ENCODE measurements around the gene GLIS1.

GLIS1 gene

DNA sequence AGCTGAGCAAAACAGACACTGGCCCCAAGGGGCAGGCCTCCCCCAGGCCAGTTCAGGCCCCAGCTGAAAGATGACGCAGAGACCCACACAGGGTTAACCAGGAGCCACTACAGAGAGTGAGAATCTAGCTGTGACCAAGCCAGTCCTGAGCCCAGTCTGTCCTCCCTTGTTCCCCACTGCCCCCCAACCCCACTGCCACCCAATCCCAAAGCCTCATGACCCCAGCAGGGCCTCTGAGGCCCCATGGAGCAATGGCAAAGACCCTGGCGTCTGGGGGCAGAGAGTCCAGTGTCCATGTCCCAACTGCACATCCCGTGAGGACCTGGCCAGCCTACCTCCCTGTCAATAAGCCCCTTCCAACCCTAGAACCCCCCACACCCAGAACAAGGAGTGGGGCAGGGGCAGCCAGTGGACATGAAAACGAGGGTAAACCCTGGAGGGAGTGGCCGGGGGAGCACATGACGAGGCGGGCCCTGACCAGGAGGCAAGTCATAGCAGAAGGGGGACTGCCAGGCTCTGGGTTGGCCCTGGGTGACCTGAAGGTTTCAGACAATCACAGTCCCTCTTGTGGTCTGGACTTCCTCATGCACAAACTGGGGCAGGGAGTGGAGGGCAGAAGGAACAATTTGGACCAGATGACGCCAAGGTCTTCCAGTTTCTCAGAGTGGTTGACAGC lies 100.5 kb downstream of the GLIS1 start:
- DNase-seq (ENCODE audit: low read depth in 2 of 2) = no peak

DNA sequence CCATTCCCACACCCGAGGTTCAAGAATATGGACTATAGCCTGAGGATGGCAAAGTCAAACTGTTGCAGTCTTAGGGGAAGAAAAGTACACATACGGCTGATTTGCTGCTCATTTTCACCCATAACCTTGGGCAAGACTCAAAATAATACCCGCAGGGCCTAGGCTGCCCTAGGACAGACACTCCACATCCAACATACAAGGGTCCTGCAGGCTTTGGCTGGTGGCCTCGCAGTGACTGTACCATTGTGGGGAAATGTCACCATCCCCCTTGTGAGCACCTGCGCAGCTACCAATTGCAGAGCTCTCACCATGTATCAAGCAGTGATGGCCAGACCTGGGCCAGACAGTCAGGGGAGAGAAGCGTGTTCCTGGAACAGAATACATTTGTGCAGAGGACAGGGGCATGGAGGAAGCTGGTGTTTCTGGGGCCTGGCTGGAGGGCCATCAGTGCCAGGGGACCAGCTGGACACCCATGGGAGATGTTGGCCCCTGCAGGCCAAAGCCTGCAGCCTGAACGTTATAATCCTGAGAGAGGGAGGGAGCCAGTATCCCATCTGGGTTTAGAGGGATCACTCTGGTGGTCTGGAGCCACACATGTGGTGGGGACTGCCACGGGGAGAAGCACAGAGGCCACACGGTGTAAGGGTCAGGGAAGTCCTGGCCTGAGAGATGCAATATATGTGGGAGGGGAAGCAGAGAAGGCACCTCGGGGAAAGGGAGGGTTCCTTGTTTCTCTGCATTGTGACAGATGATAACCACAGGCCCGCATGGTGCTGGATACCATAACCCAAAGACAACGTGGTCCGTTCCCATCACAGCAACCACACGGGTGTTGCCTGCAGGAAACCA lies 101.2 kb downstream of the GLIS1 start:
- DNase-seq (ENCODE audit: low read depth in 2 of 2) = no peak

DNA sequence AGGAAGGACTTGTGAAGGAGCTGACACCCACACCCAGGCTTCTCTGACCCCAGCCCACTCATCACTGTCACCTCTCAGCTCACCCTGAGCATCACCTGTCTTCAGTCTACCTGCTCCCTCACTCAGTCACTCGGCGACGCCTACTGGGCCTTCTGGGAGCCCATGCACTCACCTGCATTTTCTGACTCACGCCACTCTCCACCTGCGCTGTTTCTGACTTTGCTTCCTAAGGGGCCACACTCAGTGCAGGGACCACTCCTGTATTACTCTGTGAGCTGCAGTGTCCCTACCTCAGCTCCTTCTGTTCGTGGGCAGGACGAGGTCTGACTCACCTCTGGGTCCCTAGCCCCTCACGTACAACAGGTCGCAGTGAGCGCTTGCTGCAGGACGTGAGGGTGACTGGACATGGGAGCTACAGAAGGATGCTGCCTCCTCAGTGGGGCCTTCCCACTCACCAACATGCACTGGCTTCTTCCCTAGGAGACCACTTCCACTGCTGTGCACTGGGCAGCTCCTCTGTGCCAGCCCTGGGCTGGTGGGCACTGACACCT lies 102.3 kb downstream of the GLIS1 start:
- DNase-seq (ENCODE audit: low read depth in 2 of 2) = no peak

DNA sequence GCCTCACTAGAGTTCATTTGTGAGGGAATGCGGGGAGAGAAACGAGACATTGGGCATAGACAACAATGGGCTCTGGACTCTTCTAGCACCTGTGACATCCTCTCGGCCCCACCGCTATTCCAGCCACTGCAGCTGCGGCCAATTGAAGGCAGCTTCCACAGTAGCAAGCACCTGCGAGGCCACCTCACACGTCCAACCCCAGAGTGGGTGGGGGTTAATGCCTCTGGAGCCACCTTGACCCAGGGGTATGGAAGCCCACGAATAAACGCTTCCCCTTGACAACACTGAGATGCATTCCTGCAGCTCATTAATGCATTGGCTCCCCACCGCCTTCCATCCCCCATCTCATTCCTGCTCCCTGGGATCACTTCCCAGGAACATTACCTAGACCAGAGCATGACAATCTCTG lies 104.4 kb downstream of the GLIS1 start:
- DNase-seq (ENCODE audit: low read depth in 2 of 2) = no peak

DNA sequence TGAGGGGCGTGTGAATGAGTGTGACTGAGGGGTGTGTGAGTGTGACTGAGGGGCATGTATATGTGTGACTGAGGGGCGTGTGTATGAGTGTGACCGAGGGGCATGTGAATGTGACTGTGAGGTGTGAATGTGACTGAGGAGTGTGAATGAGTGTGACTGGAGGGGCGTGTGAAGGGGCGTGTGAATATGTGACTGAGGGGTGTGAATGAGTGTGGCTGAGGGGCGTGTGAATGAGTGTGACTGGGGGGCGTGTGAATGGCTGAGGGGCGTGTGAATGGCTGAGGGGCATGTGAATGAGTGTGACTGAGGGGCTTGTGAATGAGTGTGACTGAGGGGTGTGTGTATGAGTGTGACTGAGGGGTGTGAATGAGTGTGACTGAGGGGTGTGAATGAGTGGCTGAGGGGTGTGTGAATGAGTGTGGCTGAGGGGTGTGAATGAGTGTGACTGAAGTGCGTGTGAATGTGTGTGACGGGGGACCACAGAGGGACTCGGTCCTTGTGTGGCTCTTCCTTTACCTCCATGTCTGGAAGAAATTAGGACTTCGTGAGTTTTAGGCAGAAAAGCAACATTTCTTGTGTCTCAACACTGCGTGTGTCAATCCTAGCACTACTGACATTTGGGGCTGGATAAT lies 105.8 kb downstream of the GLIS1 start:
- DNase-seq (ENCODE audit: low read depth in 2 of 2) = no peak

DNA sequence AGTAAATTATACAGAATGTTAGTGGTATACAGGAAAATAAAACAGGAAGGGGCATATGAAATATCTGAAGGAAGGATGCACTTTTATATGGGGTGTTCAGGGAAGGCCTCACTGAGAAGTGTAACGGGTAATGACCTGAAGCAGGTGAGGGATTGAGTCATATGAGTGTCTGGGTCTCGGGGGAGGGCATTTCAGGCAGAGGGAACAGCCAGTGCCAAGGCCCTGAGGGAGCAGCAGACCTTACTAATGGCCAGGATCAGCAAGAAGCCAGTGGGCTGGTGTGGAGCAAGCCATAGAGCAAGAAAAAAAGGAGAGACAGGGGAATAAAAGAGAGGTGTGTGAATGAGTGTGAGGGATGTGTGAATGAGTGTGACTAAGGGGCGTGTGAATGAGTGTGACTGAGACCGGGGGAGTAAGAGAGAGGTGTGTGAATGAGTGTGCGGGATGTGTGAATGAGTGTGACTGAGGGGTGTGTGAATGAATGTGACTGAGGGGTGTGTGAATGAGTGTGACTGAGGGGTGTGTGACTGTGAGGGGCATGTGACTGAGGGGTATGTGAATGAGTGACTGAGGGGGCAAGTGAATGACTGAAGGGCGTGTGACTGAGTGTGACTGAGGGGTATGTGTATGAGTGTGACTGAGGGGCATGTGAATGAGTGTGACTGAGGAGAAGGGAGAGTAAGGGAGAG lies 107.2 kb downstream of the GLIS1 start:
- DNase-seq (ENCODE audit: low read depth in 2 of 2) = no peak

DNA sequence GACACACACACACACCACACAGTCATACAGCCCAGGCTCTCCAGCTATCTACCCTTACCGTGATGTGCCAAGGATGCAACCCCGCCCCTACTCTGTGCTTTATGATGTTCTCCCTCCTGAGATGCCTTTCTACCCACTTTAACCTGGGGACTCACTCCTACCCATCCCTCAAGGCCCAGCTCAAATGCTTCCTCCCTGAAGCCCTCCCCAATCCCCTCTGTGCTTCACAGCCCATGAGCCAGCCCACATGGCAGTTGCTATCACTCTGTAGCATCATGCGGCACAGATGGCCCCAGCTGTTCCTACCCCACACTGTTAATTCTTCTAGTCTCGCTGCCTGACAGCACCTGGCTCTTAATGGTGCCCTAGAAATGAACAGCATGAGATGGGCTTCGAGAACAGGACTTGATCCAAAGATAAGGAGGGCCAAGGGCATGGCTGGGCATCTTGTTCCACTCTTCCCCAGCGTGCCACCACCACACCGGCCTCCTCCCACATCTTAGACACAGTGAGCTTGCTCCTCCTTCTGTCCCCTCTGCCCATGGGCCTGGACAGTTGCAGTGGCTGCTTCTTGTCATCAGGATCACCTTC lies 109.8 kb downstream of the GLIS1 start:
- no peak for DNase-seq (ENCODE audit: low read depth in 2 of 2)

DNA sequence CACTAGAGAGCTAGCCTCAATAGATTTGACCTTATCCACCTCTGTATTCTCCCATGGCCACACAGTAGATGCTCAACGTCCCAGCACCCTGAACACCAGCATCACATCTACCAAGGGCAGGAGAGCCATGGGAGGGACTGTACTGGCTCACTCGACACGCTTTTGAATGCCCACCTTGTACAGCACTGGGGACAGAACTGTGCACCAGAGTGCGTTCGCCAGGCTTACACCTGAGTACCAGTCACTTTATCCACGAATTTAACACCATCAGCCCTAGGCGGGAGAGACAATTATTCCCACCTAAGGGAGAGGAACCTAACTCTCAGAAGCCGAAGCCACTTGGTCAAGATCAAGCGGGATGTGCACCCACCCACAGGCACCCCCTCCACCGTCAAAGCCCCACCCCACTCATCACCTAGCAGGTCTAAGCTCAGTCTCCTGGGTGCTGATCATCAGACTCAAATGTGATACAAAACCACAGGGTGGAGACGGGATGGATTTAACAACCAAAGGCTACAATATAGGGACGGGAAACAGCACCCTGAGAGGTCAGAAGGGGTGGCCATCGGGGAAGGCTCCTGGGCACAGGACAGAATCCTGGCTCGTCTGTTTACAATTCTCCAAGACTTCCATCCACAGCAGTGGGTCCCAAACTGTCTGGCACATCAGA lies 110.5 kb downstream of the GLIS1 start:
- DNase-seq (ENCODE audit: low read depth in 2 of 2) = no peak

DNA sequence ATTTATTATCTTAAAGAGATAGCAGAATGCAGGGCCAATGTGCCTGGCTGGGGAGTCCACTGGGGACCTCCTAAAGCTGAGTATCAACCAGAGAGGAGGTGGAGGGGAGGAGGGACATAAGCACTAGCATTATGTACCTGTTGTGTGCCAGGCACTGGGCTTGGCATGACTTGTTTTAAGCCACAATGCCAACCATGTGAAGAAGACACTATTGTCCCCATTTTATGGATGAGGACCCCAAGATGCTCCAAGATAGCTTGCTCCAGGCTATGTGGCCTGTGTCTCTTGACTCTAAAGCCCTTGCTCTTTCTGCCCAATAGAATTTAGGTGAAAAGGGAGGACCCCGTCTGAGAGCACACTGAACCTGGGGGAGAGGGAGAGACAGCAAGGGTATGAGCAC lies 111.3 kb downstream of the GLIS1 start:
- DNase-seq (ENCODE audit: low read depth in 2 of 2) = no peak

DNA sequence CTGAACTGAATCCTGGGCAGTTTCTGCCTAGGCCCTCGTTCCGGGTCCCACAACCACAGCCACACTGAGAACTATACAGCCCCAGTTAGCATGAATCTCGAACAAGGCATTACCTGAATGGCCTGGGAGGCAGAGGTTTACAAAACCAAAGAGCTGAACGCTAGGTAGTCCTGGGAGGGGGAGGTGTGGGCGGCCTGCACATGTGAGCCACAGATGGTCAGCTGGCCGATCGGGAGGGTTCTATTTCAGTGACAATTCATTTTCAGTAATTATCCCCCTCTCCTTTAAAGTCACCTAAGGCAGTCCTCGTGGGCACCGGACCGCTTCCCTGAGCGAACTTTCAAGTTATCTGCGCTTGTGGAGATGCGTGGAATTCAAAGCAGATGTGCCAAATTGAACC lies 111.9 kb downstream of the GLIS1 start:
- DNase-seq (ENCODE audit: low read depth in 2 of 2) = no peak

DNA sequence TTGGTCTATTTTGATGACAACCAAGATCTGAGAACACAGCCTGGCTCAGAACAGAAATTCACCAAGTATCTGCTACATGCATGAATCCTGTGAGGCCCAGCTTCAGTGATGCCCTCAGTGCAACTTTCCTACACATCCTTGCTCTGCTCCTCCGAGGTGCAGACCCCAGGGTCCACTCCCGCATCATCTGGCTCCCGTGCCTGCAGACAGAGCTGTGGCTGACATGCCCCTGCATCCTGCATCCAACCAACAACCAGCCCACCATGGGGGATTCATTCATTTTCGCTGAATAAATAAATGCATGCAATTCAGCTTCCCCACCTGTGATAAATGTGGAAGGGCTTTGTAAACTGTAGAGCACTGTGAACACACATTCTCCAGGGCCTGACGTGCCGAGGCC lies 112.3 kb downstream of the GLIS1 start:
- no peak for DNase-seq (ENCODE audit: low read depth in 2 of 2)

DNA sequence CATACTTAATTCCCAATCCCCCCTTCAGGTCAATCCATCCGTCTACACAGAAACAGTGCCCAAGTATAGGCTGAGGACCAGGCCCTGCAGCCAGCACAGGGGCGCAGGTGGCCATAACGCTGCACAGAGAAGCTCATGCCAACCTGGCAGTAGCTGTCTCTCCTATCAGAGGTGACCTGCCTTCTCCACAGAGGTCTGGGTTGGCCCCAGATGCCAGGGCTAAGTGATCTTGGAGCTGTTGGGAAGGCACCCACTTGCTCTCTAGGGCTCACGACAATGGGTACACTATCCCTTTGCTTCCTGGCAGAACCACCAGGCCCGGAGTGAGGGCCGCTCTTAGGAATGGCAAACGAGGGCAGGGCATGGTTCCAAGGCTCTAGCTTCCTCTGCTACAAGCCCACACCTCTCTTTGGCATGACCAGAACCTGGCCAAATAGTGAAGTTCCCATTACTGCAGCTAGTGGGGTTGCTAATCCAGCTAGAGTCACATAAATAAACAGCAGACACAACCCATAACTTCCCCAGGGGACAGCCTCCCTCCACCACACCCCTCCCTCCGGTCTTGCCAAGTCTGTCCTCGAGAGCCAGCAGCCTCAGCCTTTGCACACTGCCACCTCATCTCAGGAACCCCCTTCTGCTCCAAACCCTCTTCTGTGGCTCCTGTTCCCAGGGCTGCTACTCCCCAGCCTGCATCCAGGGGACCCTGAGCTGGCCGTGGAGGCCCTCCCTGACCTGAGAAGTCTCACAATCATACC lies 113.0 kb downstream of the GLIS1 start:
- DNase-seq (ENCODE audit: low read depth in 2 of 2) = no peak

DNA sequence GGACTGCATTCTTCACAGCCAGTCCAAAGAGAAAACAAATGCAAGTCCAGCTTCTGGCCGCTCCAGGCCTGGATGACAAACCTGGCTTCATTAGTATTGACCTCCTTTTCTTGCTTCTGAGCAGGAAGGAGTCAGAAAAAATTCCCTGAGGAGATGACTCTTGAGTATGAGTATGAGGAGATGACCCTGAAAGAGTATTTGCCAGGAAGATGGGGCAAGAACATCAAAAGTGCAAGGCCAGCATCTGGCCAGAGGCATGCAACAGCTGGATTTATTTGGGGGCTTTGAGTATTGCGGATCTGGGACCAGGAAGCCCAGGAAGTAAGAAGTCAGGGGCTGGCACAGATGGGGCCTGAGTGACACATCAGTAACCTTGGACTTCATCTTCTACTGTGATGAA lies 113.9 kb downstream of the GLIS1 start:
- no peak for DNase-seq (ENCODE audit: low read depth in 2 of 2)

DNA sequence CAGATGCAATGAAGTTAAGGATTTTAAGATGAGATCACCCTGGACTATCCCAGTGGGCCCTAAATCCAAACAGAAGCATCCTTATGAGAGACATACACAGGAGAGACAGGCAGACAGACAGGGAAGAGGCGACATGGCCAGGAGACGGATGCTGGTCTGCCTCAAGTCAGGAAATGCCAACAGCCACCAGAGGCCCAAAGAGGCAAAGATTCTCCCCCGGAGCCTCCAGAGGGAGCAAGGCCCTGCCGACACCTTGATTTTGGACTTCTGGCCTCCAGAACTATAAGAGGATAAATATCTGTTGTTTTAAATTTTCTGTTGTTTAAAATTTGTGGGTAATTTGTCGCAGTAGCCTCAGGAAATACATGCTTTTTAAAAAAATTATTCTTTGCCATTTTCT lies 116.4 kb downstream of the GLIS1 start:
- no peak for DNase-seq (ENCODE audit: low read depth in 2 of 2)

DNA sequence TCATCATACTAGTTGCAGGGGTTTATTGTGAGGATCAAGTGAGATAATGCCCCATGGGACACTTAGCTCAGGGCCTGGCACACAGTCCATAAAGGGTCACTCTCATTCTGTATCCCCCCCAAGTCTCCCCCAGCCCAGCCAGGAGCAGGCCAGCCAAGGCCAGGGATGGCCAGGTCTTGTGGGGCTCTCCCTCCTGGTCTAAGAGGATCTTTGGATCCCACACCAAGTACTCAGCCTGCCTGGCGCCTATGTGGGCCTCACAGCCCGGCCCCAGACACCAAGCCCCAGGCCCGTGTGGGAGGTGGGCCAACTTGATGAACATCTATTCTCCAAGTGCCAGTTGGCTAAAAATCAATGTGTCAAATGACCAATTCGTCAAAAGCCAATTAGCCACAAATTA lies 117.8 kb downstream of the GLIS1 start:
- no peak for DNase-seq (ENCODE audit: low read depth in 2 of 2)

DNA sequence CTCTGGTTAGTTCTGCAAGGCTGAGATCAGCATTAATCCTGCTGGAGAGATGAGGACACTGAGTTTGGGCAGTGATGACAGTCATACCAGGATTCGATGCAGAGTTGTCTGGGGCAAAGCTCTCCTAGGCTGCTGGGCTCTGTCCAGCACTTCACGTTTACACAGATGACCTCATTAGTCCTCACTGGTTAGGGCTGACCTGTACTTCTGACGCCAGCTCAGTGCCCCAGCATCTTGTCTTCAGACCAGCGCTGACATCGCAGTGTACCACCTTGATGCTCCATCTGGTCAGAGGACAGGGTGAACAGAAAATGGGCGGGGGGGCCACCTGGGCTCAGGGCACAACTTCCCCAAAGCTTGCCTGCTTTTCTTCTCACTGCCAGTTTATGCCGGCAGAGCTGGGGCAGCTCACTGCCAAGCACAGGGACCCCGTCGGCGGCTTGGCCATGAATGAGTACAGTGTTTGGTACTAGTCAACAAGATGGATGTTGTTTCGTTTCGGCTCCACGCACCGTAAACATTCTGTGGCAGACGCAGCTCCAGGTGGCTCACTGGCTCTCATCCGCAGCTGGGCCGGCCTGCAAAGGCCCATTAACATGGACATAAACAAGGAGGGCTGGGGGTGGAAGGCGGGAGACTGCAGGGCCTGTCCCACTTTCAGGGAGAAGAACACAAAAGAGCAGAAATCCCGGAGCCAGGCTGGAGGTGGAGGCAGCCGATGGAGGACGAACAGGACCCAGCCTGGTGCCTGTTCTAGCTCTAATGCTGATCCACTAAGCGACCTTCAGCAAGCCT lies 118.7 kb downstream of the GLIS1 start:
- DNase-seq (ENCODE audit: low read depth in 2 of 2) = no peak

DNA sequence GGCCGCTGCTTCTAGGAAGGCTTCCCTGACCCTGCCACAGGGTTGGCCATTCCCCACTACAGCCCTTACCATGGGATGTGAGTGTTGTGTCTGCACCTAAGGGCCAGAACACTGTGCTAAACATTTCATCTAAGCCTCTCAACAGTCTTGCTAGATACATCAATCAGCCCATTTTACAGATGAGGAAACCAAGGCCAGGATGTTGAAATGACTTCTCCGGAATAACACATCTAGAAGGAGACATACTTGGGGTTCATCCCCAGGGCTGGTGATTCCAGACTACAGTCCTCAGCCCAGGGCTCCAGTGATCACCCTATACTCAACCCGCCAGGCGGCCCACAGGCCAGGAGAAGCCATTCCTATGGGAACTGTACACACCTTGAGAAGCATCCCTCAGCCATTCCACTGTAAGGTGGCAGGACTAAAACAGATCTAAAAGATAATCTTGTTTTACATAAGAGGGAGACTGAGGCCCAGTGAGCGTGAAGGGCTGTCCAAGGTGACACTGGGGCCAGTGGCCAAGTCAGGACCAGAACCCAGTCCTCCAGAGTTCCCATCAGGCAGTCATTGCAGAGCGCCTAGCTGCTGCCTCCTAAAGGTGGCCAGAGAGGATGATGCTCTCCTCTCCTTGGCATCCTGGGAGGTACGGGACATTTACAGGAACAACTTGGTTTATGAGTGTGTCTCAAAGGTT lies 119.5 kb downstream of the GLIS1 start:
- no peak for DNase-seq (ENCODE audit: low read depth in 2 of 2)

DNA sequence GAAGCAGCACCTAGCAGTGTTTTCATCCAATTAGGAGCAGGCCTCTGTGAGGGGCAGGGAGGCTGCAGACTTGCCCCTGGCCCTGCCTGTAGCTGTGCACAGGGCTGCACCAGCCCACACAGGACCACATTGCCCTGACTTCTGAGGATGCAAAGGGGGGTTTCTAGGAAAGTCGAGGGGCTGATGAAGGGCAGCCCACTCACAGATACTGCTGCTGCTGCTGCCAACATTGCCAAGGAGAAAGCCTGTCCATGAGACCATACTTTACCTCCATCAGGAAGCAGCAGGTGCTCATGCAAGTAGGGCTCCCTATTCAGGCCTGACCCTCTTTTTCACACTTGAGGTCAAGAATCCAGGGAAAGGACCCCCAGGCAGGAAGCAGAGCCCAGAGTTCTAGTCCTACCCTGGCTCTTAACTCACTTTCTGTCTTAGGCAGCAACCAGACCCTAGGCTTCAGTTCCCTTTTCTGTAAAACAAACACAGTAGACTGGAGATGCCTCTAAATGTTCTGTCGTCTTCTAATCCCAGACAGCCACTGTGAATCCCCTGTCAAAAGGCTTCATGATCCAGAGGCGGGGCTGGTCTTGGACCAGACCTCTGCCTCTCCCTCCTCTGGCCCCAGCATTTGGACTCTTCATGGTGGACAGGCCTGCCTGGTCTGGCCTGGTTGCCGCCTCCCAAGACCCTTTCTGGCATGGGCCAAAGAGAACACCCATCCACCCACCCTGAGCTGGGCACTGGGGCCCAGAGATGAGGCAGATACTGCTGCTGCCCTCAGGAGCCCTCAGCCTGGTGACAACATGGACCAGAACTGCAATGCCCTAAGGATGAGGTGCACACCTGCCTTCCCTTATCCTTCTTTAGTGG lies 120.2 kb downstream of the GLIS1 start:
- no peak for DNase-seq (ENCODE audit: low read depth in 2 of 2)

All from stimulated activated CD8-positive, alpha-beta memory T cell treated with anti-CD3 and anti-CD28 coated beads, Interleukin-2, amount 100 ng/mL, for 48 hours (primary cell).